Adrenal gland (tissue), 12 donors: Measurements from ENCODE around the gene VCX3B. TPM values are rescaled to one million over a fixed set of nuclear protein-coding genes. Genes with fewer than 3 reads are reported as not detected.
"Not testable (repeated sequence)": the region's sequence is repeated elsewhere in the genome, so short reads cannot be mapped to it uniquely, and the experiment has no call there.

Experiments used
- DNase-seq, 7 donors: peaks; one replicate each; pipeline ENCODE4 v3.0.0-alpha.2; 2019 to 2020
- H3K27ac ChIP-seq, 5 donors: fragments of 200-600 bp; sonication (generic) in 4 of 5; 1 replicate in 3 of 5; 2 replicates in 2 of 5; pipeline versions ENCODE4 v1.5.1 to v1.8.0; 2016 to 2020; ENCODE audit warnings: mild to moderate bottlenecking in 1 of 5
- H3K27me3 ChIP-seq: fragments of 200-600 bp; 2 replicates; pipeline ENCODE4 v1.8.0; 2021
- H3K36me3 ChIP-seq, 2 donors: fragments of 200-600 bp; replicated peaks in 1 of 2; 1 replicate in 1 of 2; 2 replicates in 1 of 2; pipeline versions ENCODE4 v1.5.1 to v1.8.0; 2018 to 2022
- H3K4me1 ChIP-seq, 2 donors: fragments of 200-600 bp; replicated peaks in 1 of 2; 1 replicate in 1 of 2; 2 replicates in 1 of 2; pipeline versions ENCODE4 v1.5.1 to v1.8.0; 2018 to 2021
- H3K4me3 ChIP-seq, 4 donors: fragments of 200-600 bp; sonication (generic) in 3 of 4; one replicate each; pipeline ENCODE4 v1.5.1; 2016 to 2018
- H3K9me3 ChIP-seq, 3 donors: fragments of 200-600 bp; sonication (generic) in 1 of 3; replicated peaks in 1 of 3; 1 replicate in 2 of 3; 2 replicates in 1 of 3; pipeline versions ENCODE4 v1.5.1 to v1.8.0; 2016 to 2021
- CTCF ChIP-seq, 6 experiments: fragments of 450-650 bp in 4 of 6; fragments of 200-600 bp in 2 of 6; sonication (generic) in 1 of 6; IDR thresholded peaks; 1 replicate in 5 of 6; 2 replicates in 1 of 6; pipeline versions ENCODE4 v1.5.1 to v1.8.0; 2016 to 2021; ENCODE audit warnings: antibody characterized with exemption in 6 of 6, mild to moderate bottlenecking in 2 of 6, moderate library complexity in 1 of 6
- POLR2A ChIP-seq, 2 donors: fragments of 450-650 bp; IDR thresholded peaks; one replicate each; pipeline ENCODE4 v1.6.1; 2017; ENCODE audit warnings: antibody characterized with exemption in 2 of 2, mild to moderate bottlenecking in 2 of 2, moderate library complexity in 1 of 2
- WGBS, 4 donors: extraction: QIAGEN DNeasy Blood & Tissue Kit in 2 of 4; methylation state at CpG; one replicate each; pipeline versions ENCODE4 v1.1.5 to v1.1.7; 2013 to 2017; 5-methylcytosine and 5-hydroxymethylcytosine counted together
- intact Hi-C, 2 donors: fragments of 100-400 bp; cut with DNase I; formaldehyde crosslinking; loops; one replicate each; pipeline versions ENCODE4 v1.14.1 to v1.15.0; 2022 to 2023
- polyA plus RNA-seq, 3 donors: library from polyadenylated mRNA; stranded (reverse); fragments of 200-250 nt in 2 of 3; fragments of 350-450 nt in 1 of 3; fragmentation: Illumina TruSeq in 1 of 3; extraction: RNeasy Lipid Tissue Mini Kit (QIAGEN cat#74804) in 1 of 3; gene quantifications; one replicate each; pipeline ENCODE4 v1.2.3, GENCODE V29; 2013 to 2014
- total RNA-seq, 9 donors: library from RNA; depleted of rRNA in 4 of 9; stranded (reverse); fragments of >200 nt in 4 of 9; fragments of 120-200 nt in 1 of 9; fragmentation: NEBNext Ultra II Directional in 1 of 9; extraction: Animal tissue kit (Norgen Biotek cat#: 25700) in 1 of 9; gene quantifications; one replicate each; pipeline versions ENCODE4 v1.1.0 to v1.2.4, GENCODE V29; 2013 to 2023
- donor health status: healthy with polysubstance abuse.
- donor health status: Bipolar disorder and iron deficiency.
- donor health status: DM: yes; HTN: yes; CAD: no.
- donor health status: DM: no; HTN: no; CAD: no.
- donor health status: DM: no; HTN: no; CAD: no.
- donor health status: DM: yes; HTN: yes; CAD: no.

The VCX3B gene
- total and polyA plus RNA-seq, 12 donors, result 1.0 to 1.1 TPM; not detected in 10

DNA sequence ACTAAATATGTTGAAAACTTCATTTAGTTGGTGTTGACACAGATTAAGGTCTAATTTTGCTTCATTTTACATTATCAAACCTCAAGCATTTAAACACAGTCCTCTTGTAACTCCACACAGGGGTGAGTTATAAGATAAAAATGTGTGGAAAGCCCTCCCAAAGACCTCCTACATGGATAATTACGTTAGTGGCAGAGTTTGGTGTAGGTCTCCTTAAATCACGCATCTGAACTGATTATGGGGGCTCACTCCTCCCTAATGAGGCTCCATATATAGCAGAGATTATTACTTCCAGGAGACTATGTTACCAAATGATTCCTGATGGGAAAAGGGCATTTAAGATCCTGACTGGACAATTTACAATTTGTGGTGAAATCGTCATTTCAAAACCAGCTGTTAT is 32.2 kb upstream of the VCX3B start:
- no peak for TF ChIP-seq POLR2A (IDR thresholded peaks at IDR 0.05)
- WGBS, 4 donors, result 63 to 74% (median 67%) methylated on average over 3 of the region's 3 CpGs
- no peaks in the 10 kb centered on the region for H3K27me3 ChIP-seq
- H3K4me1 ChIP-seq, result no peaks in the 10 kb centered on the region
- no peak overlapping the region for H3K4me3 ChIP-seq
- no peaks in the 10 kb centered on the region for H3K36me3 ChIP-seq
- H3K27ac ChIP-seq, result no peak overlapping the region
- intact Hi-C loops, result no loop called here
- no peak for DNase-seq
- H3K9me3 ChIP-seq, result no peaks in the 10 kb centered on the region

GRCh38 chrX:8433109-8434062 is 31.2 kb upstream of the VCX3B start:
- intact Hi-C loops, result no loop called here
- Histone ChIP-seq H3K27me3 (no peaks in the 10 kb centered on the region), H3K9me3 (no peaks in the 10 kb centered on the region), H3K4me1 (no peaks in the 10 kb centered on the region), H3K27ac (no peak overlapping the region), H3K36me3 (no peaks in the 10 kb centered on the region), H3K4me3 (no peak overlapping the region)
- DNase-seq, result no peak
- TF ChIP-seq CTCF (IDR thresholded peaks at IDR 0.05) (no peak), POLR2A (IDR thresholded peaks at IDR 0.05) (no peak)
- 75 to 86% (median 78%) methylated on average over 3 of the region's 3 CpGs for WGBS, 4 donors

DNA sequence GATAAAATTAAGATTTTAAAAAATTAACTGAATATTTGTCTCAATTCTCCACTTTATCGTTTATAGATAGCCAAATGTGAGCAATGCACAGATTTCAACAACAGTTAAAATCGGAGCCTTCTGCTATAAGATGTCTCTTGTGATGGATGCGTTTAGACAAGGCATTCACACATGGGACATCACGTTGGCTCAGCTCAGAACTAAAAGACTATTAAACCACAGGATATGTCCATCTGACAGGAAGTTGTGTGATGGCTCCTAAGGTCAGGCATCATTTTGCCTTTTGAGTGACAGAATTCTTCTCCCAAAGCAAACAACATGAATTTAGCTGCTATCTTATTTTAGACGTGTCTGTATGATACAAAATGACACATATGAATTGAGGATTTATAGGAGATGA is 17.3 kb upstream of the VCX3B start:
- Histone ChIP-seq H3K4me3 (no peak overlapping the region), H3K27ac (no peak overlapping the region), H3K9me3 (no peaks in the 10 kb centered on the region), H3K27me3 (no peaks in the 10 kb centered on the region), H3K36me3 (no peaks in the 10 kb centered on the region), H3K4me1 (no peaks in the 10 kb centered on the region)
- intact Hi-C loops, result no loop called here
- no peak for DNase-seq
- TF ChIP-seq CTCF (IDR thresholded peaks at IDR 0.05), result no peak
- no peak for TF ChIP-seq POLR2A (IDR thresholded peaks at IDR 0.05)
- whole genome bisulfite sequencing, 4 donors, result 52 to 59% (median 57%) methylated on average over 5 of the region's 5 CpGs

DNA sequence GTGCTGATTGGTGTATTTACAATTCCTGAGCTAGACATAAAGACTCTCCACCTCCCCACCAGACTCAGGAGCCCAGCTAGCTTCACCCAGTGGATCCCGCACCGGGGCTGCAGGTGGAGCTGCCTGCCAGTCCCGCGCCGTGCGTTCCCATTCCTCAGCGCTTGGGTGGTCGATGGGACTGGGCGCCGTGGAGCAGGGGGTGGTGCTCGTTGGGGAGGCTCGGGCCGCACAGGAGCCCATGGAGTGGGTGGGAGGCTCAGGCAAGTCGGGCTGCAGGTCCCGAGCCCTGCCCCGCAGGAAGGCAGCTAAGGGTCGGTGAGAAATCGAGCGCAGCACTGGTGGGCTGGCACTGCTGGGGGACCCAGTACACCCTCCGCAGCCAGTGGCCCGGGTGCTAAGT is 12.3 kb upstream of the VCX3B start:
- H3K36me3 ChIP-seq, H3K4me3 ChIP-seq, intact Hi-C loops, H3K4me1 ChIP-seq, H3K9me3 ChIP-seq, DNase-seq, H3K27ac ChIP-seq, H3K27me3 ChIP-seq: not testable (repeated sequence)
- 94 to 98% (median 95%) methylated on average over 11 to 21 of the region's 21 CpGs; no CpG with 5 or more reads in 1 of the 4 donors for WGBS, 4 donors

- 14 to 55% (median 48%) methylated on average over 1 to 3 of the region's 3 CpGs for WGBS, 4 donors
- intact Hi-C loops, result no loop called here
- no peaks in the 10 kb centered on the region for H3K36me3 ChIP-seq
- DNase-seq, result no peak
- no peak overlapping the region for H3K27ac ChIP-seq
- no peaks in the 10 kb centered on the region for H3K4me1 ChIP-seq
- no peak overlapping the region for H3K4me3 ChIP-seq
- H3K9me3 ChIP-seq, result no peaks in the 10 kb centered on the region
- no peak for TF ChIP-seq CTCF (IDR thresholded peaks at IDR 0.05)
- no peak for TF ChIP-seq POLR2A (IDR thresholded peaks at IDR 0.05)
- no peaks in the 10 kb centered on the region for H3K27me3 ChIP-seq
Observed at GRCh38 chrX:8453611-8454010, 11.0 kb upstream of the VCX3B start.
